ENCODE data around the gene KCNG3. TPM values are rescaled to one million over a fixed set of nuclear protein-coding genes. Genes with fewer than 3 reads are reported as not detected.

The KCNG3 gene, protein sequence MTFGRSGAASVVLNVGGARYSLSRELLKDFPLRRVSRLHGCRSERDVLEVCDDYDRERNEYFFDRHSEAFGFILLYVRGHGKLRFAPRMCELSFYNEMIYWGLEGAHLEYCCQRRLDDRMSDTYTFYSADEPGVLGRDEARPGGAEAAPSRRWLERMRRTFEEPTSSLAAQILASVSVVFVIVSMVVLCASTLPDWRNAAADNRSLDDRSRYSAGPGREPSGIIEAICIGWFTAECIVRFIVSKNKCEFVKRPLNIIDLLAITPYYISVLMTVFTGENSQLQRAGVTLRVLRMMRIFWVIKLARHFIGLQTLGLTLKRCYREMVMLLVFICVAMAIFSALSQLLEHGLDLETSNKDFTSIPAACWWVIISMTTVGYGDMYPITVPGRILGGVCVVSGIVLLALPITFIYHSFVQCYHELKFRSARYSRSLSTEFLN
- 0.31 TPM for total RNA-seq

DNA sequence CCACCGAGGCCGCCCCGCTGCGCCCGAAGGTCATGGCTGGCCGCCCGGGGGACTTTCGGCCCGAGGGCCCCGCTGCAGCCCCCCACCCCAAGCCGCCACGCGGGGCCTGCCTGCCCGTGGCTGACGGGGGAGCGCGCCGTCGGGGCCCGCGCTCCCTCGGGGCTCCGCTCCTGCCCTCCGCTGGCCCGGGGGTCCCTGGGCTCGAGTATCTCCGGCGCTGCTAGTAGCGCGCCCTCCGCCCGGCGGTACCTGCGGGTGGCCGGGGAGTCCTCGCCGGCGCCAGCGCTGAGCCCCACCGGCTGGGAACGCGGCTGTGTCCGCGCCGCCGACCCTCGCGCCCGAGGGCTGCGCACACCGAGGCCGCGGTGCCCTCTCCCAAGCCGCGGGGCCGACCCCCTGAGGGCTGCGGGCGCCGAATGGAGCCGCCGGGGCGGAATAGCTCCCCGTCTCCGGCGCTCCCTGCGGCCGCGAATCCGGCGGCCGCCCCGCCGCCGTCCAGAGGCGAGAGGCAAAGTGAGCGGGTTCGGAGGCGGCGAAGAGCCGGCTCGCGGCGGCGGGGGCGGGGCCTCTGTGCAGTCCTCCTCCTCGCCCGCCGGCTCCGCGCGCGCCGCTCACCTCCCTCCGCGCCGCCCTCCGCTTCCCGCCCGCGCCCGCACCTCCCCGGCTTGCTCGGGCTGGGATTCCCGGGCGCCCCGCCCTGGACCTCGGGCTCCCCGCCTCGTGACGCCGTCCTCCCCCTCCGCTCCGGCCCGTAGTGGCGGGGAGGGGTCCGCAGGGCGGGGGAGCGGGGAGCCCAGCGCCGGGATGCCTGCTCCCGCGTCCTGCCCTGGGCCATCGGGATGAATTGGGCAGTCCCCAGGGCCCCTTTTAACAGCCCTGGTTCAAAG, at the start of gene KCNG3:
Gene KCNG3 (minus strand): TSS at position 515 of the 887 bp plus-strand sequence. CDS start 481 bp downstream, at position 34.

Small RNAs within 50 kb of the gene (small RNA-seq; reads per million reads assigned to genes)
- not detected for gene RF00017 (ENCODE audit: low replicate concordance)
- gene RF00612 (ENCODE audit: low replicate concordance), result 0.18 reads per million

Other genes with a start within 250 kb of the KCNG3 start
- 113 TPM for gene COX7A2L, start 132.8 kb downstream of the KCNG3 start, total RNA-seq
- gene MTA3, start 74.7 kb upstream of the KCNG3 start, total RNA-seq, result 54.1 TPM